ENCODE measurements around the gene TIMM13. TPM values are rescaled to one million over a fixed set of nuclear protein-coding genes. Genes with fewer than 3 reads are reported as not detected.
"Not testable (repeated sequence)": the region's sequence is repeated elsewhere in the genome, so short reads cannot be mapped to it uniquely, and the experiment has no call there.

The TIMM13 gene
- polyA plus RNA-seq, 4 donors = 93.2 to 160 (median 100) TPM

- H3K9me3 ChIP-seq (ENCODE audit: control insufficient read depth in 2 of 2, insufficient read depth in 1 of 2, low read depth in 1 of 2, low read length in 1 of 2) = no peaks in the 10 kb centered on the region
- no peak overlapping the region for H3K27ac ChIP-seq (ENCODE audit: low read depth in 1 of 3, low read length in 2 of 3)
- peaks cover 0 to 7% (median 0%) of the 10 kb centered on the region in 3 donors for H3K27me3 ChIP-seq (ENCODE audit: control insufficient read depth in 3 of 3, insufficient read depth in 3 of 3, low read length in 3 of 3)
- no peak for FAIRE-seq
- no peaks in the 10 kb centered on the region for H3K4me1 ChIP-seq (ENCODE audit: control insufficient read depth in 3 of 3, insufficient read depth in 2 of 3, low read depth in 1 of 3, low read length in 2 of 3)
- H3K4me3 ChIP-seq (ENCODE audit: low read depth in 1 of 3, low read length in 3 of 3) = no peak overlapping the region
- H3K36me3 ChIP-seq (ENCODE audit: control insufficient read depth in 3 of 3, insufficient read depth in 2 of 3, low read depth in 1 of 3, low read length in 3 of 3) = no peaks in the 10 kb centered on the region
- no peak for DNase-seq
- WGBS, 3 donors = 53 to 69% (median 60%) methylated on average over 23 of the region's 23 CpGs
Measured at GRCh38 chr19:2469102-2469914, 41.9 kb upstream of the TIMM13 start.

- no peaks in the 10 kb centered on the region for H3K36me3 ChIP-seq (ENCODE audit: control insufficient read depth in 3 of 3, insufficient read depth in 2 of 3, low read depth in 1 of 3, low read length in 3 of 3)
- 77 to 82% (median 82%) methylated on average over 12 of the region's 12 CpGs for WGBS, 3 donors
- no peaks in the 10 kb centered on the region for H3K9me3 ChIP-seq (ENCODE audit: control insufficient read depth in 2 of 2, insufficient read depth in 1 of 2, low read depth in 1 of 2, low read length in 1 of 2)
- DNase-seq (no peak), FAIRE-seq (no peak)
- no peak overlapping the region for H3K27ac ChIP-seq (ENCODE audit: low read depth in 1 of 3, low read length in 2 of 3)
- no peak overlapping the region for H3K4me3 ChIP-seq (ENCODE audit: low read depth in 1 of 3, low read length in 3 of 3)
- no peaks in the 10 kb centered on the region for H3K4me1 ChIP-seq (ENCODE audit: control insufficient read depth in 3 of 3, insufficient read depth in 2 of 3, low read depth in 1 of 3, low read length in 2 of 3)
- H3K27me3 ChIP-seq (ENCODE audit: control insufficient read depth in 3 of 3, insufficient read depth in 3 of 3, low read length in 3 of 3) = peaks cover 0 to 7% (median 0%) of the 10 kb centered on the region in 3 donors
Measured at GRCh38 chr19:2468596-2468995, 41.2 kb upstream of the TIMM13 start.

- Histone ChIP-seq H3K4me1 (ENCODE audit: control insufficient read depth in 3 of 3, insufficient read depth in 2 of 3, low read depth in 1 of 3, low read length in 2 of 3) (peaks cover 0 to 9% (median 0%) of the 10 kb centered on the region in 3 donors), H3K4me3 (ENCODE audit: low read depth in 1 of 3, low read length in 3 of 3) (no peak overlapping the region), H3K27me3 (ENCODE audit: control insufficient read depth in 3 of 3, insufficient read depth in 3 of 3, low read length in 3 of 3) (peaks cover 0 to 4% (median 0%) of the 10 kb centered on the region in 3 donors), H3K36me3 (ENCODE audit: control insufficient read depth in 3 of 3, insufficient read depth in 2 of 3, low read depth in 1 of 3, low read length in 3 of 3) (no peaks in the 10 kb centered on the region), H3K9me3 (ENCODE audit: control insufficient read depth in 2 of 2, insufficient read depth in 1 of 2, low read depth in 1 of 2, low read length in 1 of 2) (no peaks in the 10 kb centered on the region), H3K27ac (ENCODE audit: low read depth in 1 of 3, low read length in 2 of 3) (no peak overlapping the region)
- 37 to 65% (median 58%) methylated on average over 5 of the region's 5 CpGs for WGBS, 3 donors
- FAIRE-seq (no peak), DNase-seq (peak; percentile 37 to 55)
Measured at GRCh38 chr19:2464389-2464788, 37.0 kb upstream of the TIMM13 start.

- H3K36me3 ChIP-seq (ENCODE audit: control insufficient read depth in 3 of 3, insufficient read depth in 2 of 3, low read depth in 1 of 3, low read length in 3 of 3); H3K4me3 ChIP-seq (ENCODE audit: low read depth in 1 of 3, low read length in 3 of 3); DNase-seq; H3K27me3 ChIP-seq (ENCODE audit: control insufficient read depth in 3 of 3, insufficient read depth in 3 of 3, low read length in 3 of 3); FAIRE-seq; H3K9me3 ChIP-seq (ENCODE audit: control insufficient read depth in 2 of 2, insufficient read depth in 1 of 2, low read depth in 1 of 2, low read length in 1 of 2); H3K27ac ChIP-seq (ENCODE audit: low read depth in 1 of 3, low read length in 2 of 3); H3K4me1 ChIP-seq (ENCODE audit: control insufficient read depth in 3 of 3, insufficient read depth in 2 of 3, low read depth in 1 of 3, low read length in 2 of 3): not testable (repeated sequence)
- 96 to 97% (median 96%) methylated on average over 5 of the region's 5 CpGs for WGBS, 3 donors
Measured at GRCh38 chr19:2463694-2464093, 36.3 kb upstream of the TIMM13 start.

- peak overlapping the region in 2 of 3 donors; percentile 57 to 60 for H3K4me3 ChIP-seq (ENCODE audit: low read depth in 1 of 3, low read length in 3 of 3)
- no peak for FAIRE-seq
- H3K27me3 ChIP-seq (ENCODE audit: control insufficient read depth in 3 of 3, insufficient read depth in 3 of 3, low read length in 3 of 3) = no peaks in the 10 kb centered on the region
- DNase-seq = peak; percentile 84 to 93
- H3K9me3 ChIP-seq (ENCODE audit: control insufficient read depth in 2 of 2, insufficient read depth in 1 of 2, low read depth in 1 of 2, low read length in 1 of 2) = no peaks in the 10 kb centered on the region
- 15 to 25% (median 21%) methylated on average over 43 to 46 of the region's 46 CpGs for WGBS, 3 donors
- peak overlapping the region in 1 of 3 donors; percentile 54 for H3K27ac ChIP-seq (ENCODE audit: low read depth in 1 of 3, low read length in 2 of 3)
- H3K4me1 ChIP-seq (ENCODE audit: control insufficient read depth in 3 of 3, insufficient read depth in 2 of 3, low read depth in 1 of 3, low read length in 2 of 3) = peaks cover 0 to 9% (median 0%) of the 10 kb centered on the region in 3 donors
- no peaks in the 10 kb centered on the region for H3K36me3 ChIP-seq (ENCODE audit: control insufficient read depth in 3 of 3, insufficient read depth in 2 of 3, low read depth in 1 of 3, low read length in 3 of 3)
Measured at GRCh38 chr19:2462635-2463421, 35.4 kb upstream of the TIMM13 start.

- 2 to 4% (median 3%) methylated on average over 61 to 62 of the region's 62 CpGs for WGBS, 3 donors
Measured at GRCh38 chr19:2461751-2462634, 34.6 kb upstream of the TIMM13 start.

GRCh38 chr19:2460245-2460644 is 32.9 kb upstream of the TIMM13 start:
- DNase-seq = no peak
- Histone ChIP-seq H3K4me1 (ENCODE audit: control insufficient read depth in 3 of 3, insufficient read depth in 2 of 3, low read depth in 1 of 3, low read length in 2 of 3) (peaks cover 2 to 13% (median 5%) of the 10 kb centered on the region in 3 donors), H3K4me3 (ENCODE audit: low read depth in 1 of 3, low read length in 3 of 3) (no peak overlapping the region), H3K27me3 (ENCODE audit: control insufficient read depth in 3 of 3, insufficient read depth in 3 of 3, low read length in 3 of 3) (no peaks in the 10 kb centered on the region), H3K27ac (ENCODE audit: low read depth in 1 of 3, low read length in 2 of 3) (no peak overlapping the region), H3K9me3 (ENCODE audit: control insufficient read depth in 2 of 2, insufficient read depth in 1 of 2, low read depth in 1 of 2, low read length in 1 of 2) (no peaks in the 10 kb centered on the region), H3K36me3 (ENCODE audit: control insufficient read depth in 3 of 3, insufficient read depth in 2 of 3, low read depth in 1 of 3, low read length in 3 of 3) (no peaks in the 10 kb centered on the region)
- WGBS, 3 donors = 98 to 100% (median 100%) methylated on average over 1 of the region's 1 CpG
- no peak for FAIRE-seq

More at GRCh38 chr19:2461751-2462634, 34.6 kb upstream of the TIMM13 start:
- Histone ChIP-seq H3K9me3 (ENCODE audit: control insufficient read depth in 2 of 2, insufficient read depth in 1 of 2, low read depth in 1 of 2, low read length in 1 of 2) (no peaks in the 10 kb centered on the region), H3K4me1 (ENCODE audit: control insufficient read depth in 3 of 3, insufficient read depth in 2 of 3, low read depth in 1 of 3, low read length in 2 of 3) (peaks cover 0 to 9% (median 0%) of the 10 kb centered on the region in 3 donors), H3K27me3 (ENCODE audit: control insufficient read depth in 3 of 3, insufficient read depth in 3 of 3, low read length in 3 of 3) (no peaks in the 10 kb centered on the region), H3K4me3 (ENCODE audit: low read depth in 1 of 3, low read length in 3 of 3) (peak overlapping the region; percentile 31 to 60 (median 57)), H3K27ac (ENCODE audit: low read depth in 1 of 3, low read length in 2 of 3) (peak overlapping the region in 1 of 3 donors; percentile 16), H3K36me3 (ENCODE audit: control insufficient read depth in 3 of 3, insufficient read depth in 2 of 3, low read depth in 1 of 3, low read length in 3 of 3) (no peaks in the 10 kb centered on the region)
- FAIRE-seq = no peak
- peak; percentile 45 to 56 for DNase-seq

- H3K27me3 ChIP-seq (ENCODE audit: control insufficient read depth in 3 of 3, insufficient read depth in 3 of 3, low read length in 3 of 3); H3K27ac ChIP-seq (ENCODE audit: low read depth in 1 of 3, low read length in 2 of 3); H3K9me3 ChIP-seq (ENCODE audit: control insufficient read depth in 2 of 2, insufficient read depth in 1 of 2, low read depth in 1 of 2, low read length in 1 of 2); H3K36me3 ChIP-seq (ENCODE audit: control insufficient read depth in 3 of 3, insufficient read depth in 2 of 3, low read depth in 1 of 3, low read length in 3 of 3); DNase-seq; H3K4me3 ChIP-seq (ENCODE audit: low read depth in 1 of 3, low read length in 3 of 3); FAIRE-seq: not testable (repeated sequence)
- H3K4me1 ChIP-seq (ENCODE audit: control insufficient read depth in 3 of 3, insufficient read depth in 2 of 3, low read depth in 1 of 3, low read length in 2 of 3) = peaks cover 2 to 14% (median 5%) of the 10 kb centered on the region in 3 donors
- 50 to 83% (median 68%) methylated on average over 10 of the region's 10 CpGs for WGBS, 3 donors
Measured at GRCh38 chr19:2458776-2459175, 31.4 kb upstream of the TIMM13 start.

Data from small intestine (tissue), 7 donors.